Stimulated activated CD8-positive, alpha-beta memory T cell treated with anti-CD3 and anti-CD28 coated beads, Interleukin-7, amount 100 ng/mL, for 24 hours (primary cell): ENCODE data around the gene RC3H2.

Experiments used
- DNase-seq: peaks from one replicate; pipeline ENCODE4 v3.0.0-alpha.2; 2020; ENCODE audit warnings: low read depth

The RC3H2 gene

GRCh38 chr9:122904823-122905710 is at the start of gene RC3H2:
Gene RC3H2 (minus strand): TSS chr9:122905359. CDS start chr9:122897509, 7,850 bp downstream.
- DNase-seq: peak; percentile 91

DNA sequence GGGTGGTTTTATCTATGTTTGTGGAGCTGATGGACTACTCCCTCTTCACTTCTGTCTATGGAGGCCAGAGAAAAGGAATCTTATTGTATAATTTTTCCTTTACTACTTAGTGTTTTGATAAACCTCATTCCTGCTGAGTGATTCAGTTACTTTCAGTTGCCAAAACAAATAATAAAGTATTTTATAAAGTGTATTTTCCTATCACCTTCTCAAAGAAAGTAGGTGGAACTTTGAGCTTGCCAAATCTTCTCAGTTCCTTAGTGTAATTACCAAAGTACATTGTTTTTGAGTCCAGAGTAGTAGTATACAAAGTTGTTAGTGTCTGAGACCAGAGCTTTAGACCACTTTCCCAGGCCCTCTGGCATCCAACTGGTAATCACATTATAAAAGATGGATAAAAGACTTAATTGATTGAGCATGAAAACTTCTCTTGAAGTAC is 49.1 kb upstream of the RC3H2 start:
- no peak for DNase-seq

DNA sequence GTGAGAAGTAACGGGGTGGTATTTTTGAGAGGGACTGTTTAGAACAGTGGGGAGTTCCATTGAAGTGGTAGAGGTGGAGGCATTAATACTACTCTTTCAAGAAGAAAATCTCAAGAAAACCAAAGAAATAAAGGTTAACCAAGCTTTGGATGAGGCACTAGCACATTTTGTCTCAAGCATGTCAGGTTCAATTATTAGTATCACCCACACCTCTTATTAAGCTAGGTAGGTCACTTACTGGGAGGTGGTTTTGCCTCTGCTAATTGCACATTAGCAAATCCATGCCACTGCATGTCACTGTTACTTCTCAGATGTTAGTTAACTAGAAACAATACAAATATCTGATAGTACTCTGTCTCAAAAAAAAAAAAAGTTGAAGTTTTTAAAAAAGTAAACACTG is 45.9 kb upstream of the RC3H2 start:
- DNase-seq: no peak

- no peak for DNase-seq
Observed at GRCh38 chr9:122950263-122950662, 45.1 kb upstream of the RC3H2 start.

DNA sequence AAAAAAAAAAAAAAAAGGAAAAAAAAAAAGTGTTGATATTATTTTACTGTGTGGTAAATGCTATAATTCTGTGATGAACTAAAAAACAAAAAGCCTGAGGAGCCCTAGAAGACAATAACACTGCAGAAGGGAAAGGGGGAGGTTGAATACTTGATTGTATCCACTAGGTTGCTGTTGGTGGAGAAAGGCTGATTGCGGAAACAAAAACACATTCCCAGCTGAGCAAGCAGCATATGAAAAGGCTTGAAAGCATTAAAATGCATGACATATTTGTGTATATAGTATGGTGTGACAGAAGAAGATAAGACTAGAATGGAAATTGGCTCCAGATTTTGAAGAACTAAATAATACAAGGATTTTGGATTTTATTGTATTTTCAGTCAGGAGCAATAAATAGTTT is 44.5 kb upstream of the RC3H2 start:
- DNase-seq: no peak

DNA sequence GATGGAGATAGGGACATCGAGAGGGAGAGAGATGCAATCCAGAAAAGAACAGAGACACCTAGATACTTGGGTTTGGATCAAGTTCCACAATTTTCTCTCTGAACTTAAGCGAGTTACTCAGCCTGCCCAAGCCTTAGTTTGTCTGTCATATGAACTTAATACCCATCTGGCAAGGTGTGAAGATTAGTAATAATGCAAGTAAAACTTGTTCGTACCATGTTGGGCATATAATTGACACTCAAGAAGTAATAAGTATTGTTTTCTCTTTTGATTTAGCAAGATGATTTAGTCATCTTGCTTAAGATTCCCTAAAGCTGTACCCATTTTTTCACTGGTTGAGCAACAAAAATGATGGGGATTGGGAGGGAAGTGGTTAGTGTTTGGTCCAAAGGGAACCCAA is 43.2 kb upstream of the RC3H2 start:
- no peak for DNase-seq

- DNase-seq: no peak
Observed at GRCh38 chr9:122946461-122947005, 41.4 kb upstream of the RC3H2 start.

DNA sequence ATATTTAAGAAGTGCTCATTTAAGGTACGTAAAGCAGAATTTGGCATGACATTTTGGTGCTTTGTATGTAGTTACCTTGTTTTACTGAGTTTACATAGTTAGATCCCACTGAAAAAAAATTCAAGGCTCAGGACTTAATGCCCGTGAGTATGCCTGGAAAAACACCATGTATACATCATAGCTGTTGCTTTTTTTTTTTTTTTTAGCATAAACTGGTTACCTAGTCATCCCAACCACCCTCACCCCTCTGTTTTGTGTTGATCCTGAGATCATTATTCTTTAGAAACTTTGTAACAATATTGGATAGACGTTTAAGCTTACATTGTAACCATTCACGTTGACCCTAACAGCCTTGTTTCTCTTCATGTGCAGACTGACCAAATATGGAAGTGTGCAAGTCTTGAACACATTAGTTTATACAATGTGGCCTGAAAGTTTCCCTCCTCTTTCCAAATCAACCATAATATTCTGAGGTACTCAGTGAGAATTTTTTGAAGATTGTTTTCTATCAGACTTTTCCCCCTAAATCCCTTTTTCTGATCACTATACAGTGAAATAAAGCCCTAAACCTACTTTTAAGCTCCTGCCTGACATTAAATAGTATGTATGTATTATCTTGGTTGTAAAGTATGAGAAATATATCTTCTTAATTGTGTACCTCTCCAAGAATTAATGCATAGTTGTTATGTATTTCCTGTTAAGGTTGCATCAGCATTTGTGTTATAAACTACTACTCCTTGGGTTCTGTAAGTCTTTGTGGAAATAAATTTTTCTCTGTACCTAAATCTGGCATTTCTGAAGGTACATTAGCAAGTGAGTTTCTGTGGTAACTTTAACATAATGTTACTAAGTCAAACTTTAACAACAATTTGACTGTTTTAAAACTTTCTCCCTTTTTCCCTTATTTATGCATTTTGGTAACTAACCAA is 40.1 kb upstream of the RC3H2 start:
- no peak for DNase-seq

- DNase-seq: no peak
Observed at GRCh38 chr9:122941582-122942234, 36.5 kb upstream of the RC3H2 start.

DNA sequence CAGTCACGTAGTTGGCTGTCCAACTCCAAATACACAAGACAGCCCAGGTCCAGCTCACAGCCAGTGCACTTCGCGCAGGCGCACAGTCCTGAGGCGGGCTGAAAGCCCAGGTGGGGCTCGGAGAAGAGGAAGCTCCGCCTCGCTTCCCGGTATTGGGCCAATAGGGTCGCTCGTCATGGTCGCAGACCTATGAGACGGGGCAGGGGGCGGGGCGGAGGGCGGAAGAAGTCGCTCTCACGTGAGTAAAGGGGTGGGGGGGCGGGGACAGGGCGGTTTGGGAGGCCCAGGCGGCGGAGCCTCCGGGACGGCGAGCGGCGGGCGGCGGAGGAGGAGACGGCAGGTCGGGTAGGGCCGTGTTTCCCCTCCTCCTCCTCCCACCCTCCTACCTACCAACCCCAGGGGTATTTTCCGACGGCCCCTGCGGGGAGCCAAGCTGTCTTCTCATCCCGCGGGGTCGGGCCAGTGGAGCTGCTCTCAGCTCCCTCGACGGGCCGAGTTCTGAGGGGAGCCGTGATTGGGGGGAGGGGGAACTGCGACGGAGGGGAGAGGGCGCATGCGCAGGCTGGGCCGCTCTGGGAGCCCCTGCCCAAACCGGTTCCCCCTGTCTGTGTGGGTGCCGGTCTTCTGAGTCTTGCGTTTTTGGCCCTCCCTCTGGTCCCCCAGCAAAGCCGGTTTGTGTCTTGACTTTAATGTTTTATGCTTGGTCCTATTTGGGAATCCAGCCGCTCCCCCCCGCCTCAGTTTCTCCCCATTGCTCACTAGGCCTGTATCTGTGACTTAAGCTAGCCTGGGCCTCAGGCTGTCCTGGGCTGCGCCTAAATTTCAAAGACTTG is 35.8 kb upstream of the RC3H2 start, which contains the start of gene RABGAP1:
Gene RABGAP1, plus strand, starts transcription at position 272 of the 833 bp plus-strand sequence. CDS start 16,040 bp downstream, outside the sequence.
- DNase-seq: peak; percentile 98

DNA sequence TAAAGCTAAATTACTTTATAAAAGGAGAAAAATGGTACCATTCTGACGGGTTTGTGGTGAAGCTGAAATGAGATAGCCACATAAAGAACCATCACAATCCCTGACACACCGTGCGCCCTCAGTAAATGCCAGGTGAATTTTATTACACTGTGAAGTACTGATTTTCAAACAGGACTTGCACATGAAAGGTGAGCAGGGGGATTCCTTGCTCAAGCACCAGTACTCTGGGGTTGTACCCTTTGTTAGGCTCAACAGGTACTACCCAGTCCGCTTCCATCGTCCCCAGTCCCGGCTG is 35.2 kb upstream of the RC3H2 start:
- DNase-seq: no peak

DNA sequence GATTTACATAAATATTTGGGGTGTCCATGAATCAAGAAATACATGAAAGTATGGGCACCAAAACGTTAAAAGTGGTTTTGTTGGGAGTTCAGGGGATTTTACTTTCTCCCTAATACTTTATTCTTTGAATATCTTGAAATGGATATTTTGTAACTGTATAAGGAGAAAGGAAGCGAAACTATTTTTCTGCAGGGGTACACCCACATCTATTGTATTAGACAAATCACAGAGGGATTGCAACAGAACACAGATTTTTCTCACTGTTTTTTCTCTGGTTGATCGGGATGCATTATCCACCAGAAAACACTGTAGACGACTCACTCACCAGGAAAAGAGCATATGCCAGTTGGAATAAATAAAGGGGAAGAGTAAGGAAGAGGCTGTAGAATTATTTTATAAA is 34.4 kb upstream of the RC3H2 start:
- DNase-seq: no peak

DNA sequence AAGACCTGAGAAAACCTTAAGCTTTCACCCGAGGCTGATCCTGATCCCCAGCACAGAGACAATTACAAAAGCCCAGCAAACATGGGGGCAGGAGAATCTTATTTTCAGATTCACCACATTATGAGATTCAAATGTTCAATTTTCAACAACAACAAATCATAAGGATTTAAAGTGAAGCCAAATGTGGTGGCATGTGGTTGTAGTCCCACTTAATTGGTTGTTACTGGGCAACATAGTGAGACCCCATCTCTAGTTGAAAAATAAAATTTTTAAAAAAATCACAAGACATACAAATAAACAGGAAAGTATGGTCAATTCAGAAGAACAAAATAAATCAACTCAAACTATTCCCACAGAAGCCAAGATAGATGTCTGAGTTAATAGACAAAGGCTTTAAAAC is 31.7 kb upstream of the RC3H2 start:
- no peak for DNase-seq

DNA sequence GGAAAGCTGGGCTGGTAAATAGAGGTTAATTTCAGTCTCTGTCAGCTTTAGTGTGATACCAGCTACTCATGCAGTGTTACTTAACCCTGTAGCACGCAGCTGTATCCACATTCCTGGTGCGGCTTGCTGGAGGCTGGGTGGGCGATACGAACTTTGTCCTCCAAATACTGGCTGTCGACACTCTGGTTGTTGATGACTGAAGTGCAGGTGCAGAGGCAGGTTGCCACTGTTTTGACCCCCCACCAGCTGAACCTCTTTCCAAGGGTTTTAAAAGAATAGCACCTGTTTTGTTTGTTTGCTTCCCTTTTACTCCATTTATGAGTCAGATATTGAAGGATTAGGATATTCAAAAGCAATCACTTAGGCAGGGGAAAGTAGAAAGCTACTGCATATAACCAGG is 31.3 kb upstream of the RC3H2 start:
- no peak for DNase-seq

DNA sequence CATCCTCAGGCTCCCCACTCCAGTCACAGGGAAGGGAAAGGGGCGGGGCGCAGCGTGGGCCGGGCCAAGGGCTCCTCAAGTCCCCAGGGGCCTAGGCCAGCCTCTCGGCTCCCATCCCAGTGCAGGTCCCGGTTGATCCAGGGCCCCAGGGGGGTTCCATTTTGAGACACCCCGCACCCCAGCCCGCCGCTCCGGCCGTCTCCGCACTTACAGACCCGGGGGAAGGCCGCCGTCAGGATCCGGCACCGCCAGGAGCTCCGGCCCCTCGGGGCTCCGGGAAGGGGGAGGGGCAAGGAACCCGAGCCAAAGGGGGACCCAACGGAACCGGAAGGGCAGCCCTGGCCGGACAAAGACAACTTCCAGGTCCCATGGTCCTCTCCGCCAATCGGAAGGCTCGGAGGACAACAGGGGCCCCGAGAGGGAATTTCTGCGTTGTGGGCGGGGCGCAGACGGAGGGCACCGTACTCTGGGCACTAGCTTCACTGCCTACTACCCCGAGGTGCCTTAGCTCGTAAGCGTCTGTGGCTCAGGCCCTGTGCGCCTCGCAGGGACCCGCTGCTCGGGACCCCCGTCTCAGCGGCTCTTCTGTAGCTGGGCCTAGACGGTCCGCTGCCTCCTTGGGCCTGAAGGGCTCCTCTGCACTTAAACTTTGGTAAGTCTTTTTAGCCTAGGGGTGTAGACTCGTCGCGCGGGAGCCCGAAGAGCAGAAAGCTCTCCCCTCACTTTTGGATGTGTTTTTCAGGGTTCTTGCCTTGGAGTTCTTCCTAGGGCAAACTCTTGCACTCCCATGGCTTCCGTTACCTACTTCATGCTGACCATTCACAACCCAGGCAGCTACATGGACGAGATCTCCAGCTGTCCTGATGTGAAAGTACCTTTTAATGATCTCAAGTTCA is 26.3 kb upstream of the RC3H2 start, which contains the start of gene ZBTB26:
Gene ZBTB26, minus strand, starts transcription at position 287 of the 896 bp plus-strand sequence. CDS start 11,578 bp downstream, outside the sequence.
- peak; percentile 76 for DNase-seq

- DNase-seq: no peak
Observed at GRCh38 chr9:122930541-122931225, 25.5 kb upstream of the RC3H2 start.

GRCh38 chr9:122929796-122930354 is 24.7 kb upstream of the RC3H2 start:
- no peak for DNase-seq

- DNase-seq: no peak
Observed at GRCh38 chr9:122923947-122924346, 18.8 kb upstream of the RC3H2 start.

DNA sequence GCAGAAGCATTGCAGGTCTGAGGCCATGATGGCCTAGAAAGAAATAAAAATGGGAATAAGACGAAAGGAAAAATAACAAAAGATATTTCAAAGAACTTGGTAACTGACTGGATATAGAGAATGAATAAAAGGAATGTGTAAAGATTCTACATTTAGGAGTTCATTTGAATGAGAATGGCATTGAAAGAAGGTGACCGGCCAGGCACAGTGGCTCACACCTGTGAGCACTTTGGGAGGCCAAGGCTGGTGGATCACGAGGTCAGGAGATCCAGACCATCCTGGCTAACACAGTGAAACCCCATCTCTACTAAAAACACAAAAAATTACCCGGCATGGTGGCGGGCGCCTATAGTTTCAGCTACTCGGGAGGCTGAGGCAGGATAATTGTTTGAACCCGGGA is 17.6 kb upstream of the RC3H2 start:
- no peak for DNase-seq
